Peyer's patch (tissue), 4 donors: Measurements from ENCODE around the gene SCYL1. TPM values are rescaled to one million over a fixed set of nuclear protein-coding genes. Genes with fewer than 3 reads are reported as not detected.
"Not testable (repeated sequence)": the region's sequence is repeated elsewhere in the genome, so short reads cannot be mapped to it uniquely, and the experiment has no call there.

ENCODE experiments used
- DNase-seq, 3 donors: peaks; one replicate each; pipeline ENCODE4 v3.0.0-alpha.2; 2017 to 2019
- H3K27ac ChIP-seq, 4 donors: fragments of 200-600 bp; sonication (generic); one replicate each; pipeline ENCODE4 v1.5.1; 2016 to 2019
- H3K27me3 ChIP-seq, 2 donors: fragments of 200-600 bp; sonication (generic); one replicate each; pipeline ENCODE4 v1.5.1; 2019
- H3K36me3 ChIP-seq, 3 donors: fragments of 200-600 bp; sonication (generic); one replicate each; pipeline ENCODE4 v1.5.1; 2016 to 2019
- H3K4me1 ChIP-seq, 4 donors: fragments of 200-600 bp; sonication (generic); one replicate each; pipeline ENCODE4 v1.5.1; 2016 to 2019
- H3K4me3 ChIP-seq, 4 donors: fragments of 200-600 bp; sonication (generic); 1 replicate in 3 of 4; 2 replicates in 1 of 4; pipeline ENCODE4 v1.5.1; 2016 to 2019; ENCODE audit warnings: mild to moderate bottlenecking in 1 of 4
- H3K9me3 ChIP-seq, 4 donors: fragments of 200-600 bp; sonication (generic); one replicate each; pipeline ENCODE4 v1.5.1; 2016 to 2019; ENCODE audit warnings: mild to moderate bottlenecking in 1 of 4
- POLR2A ChIP-seq, 2 donors: fragments of 450-650 bp; IDR thresholded peaks; one replicate each; pipeline ENCODE4 v1.5.1; 2017; ENCODE audit warnings: antibody characterized with exemption in 2 of 2, mild to moderate bottlenecking in 2 of 2, moderate library complexity in 2 of 2
- total RNA-seq, 4 donors: library from RNA; depleted of rRNA; stranded (reverse); fragments of >200 nt; gene quantifications; one replicate each; pipeline ENCODE4 v1.1.0, GENCODE V29; 2016
- TF ChIP-seq, protein P1 (sequence below), 6 experiments: fragments of 450-650 bp in 4 of 6; fragments of 200-600 bp in 2 of 6; sonication (generic) in 1 of 6; IDR thresholded peaks; one replicate each; pipeline ENCODE4 v1.5.1; 2017 to 2019; ENCODE audit warnings: antibody characterized with exemption in 6 of 6, mild to moderate bottlenecking in 3 of 6, moderate library complexity in 1 of 6

The SCYL1 gene
- total RNA-seq, 4 donors from 2014 or later: 73.4 to 88.1 (median 79.0) TPM

DNA sequence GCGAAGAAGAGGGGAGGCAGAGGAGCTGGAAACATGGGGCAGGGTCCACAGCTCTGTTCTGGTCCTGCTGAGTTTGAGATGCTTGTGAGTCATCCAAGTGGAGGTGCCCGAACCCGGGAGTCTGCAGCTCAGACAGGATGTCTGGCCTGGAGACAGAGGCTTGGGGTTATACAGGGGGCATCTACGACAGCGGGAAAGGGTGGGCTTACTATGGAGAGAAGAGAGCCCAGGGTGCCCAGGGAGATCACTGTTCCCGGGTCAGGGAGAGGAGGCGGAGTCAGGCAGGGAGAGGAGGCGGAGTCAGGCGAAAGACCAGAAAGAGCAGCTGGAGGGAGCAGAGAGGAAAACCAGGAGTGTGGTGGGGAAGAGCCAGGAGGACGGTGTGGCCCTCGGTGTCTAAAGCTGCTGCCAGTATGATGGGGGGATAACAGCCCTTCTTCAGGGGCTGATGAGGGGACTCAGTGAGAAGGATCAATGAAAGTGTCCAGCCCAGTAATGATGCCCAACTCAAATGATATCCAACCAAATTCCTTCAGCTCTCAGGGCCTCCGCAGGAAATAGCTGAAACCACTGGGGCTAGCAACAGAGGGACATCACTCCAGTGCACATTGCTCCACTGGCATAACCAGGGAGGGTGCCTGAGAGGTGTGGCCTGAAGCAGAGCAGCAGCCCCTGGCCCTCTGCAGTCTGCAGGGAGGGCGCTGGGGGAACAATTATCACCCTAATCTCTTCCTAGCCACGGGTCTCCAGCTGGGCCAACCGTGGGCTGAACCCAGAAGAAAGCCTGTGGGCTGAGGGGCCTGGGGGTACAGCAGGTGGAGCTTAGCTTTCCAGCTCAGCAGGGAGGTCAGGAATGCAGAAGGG is 35.9 kb downstream of the SCYL1 start:
- no peaks in the 10 kb centered on the region for H3K27me3 ChIP-seq
- H3K4me1 ChIP-seq: peaks cover 5 to 51% (median 8%) of the 10 kb centered on the region in 4 donors
- no peak for DNase-seq
- H3K9me3 ChIP-seq: no peaks in the 10 kb centered on the region
- TF ChIP-seq POLR2A (IDR thresholded peaks at IDR 0.05): no peak
- TF ChIP-seq, protein P1, sequence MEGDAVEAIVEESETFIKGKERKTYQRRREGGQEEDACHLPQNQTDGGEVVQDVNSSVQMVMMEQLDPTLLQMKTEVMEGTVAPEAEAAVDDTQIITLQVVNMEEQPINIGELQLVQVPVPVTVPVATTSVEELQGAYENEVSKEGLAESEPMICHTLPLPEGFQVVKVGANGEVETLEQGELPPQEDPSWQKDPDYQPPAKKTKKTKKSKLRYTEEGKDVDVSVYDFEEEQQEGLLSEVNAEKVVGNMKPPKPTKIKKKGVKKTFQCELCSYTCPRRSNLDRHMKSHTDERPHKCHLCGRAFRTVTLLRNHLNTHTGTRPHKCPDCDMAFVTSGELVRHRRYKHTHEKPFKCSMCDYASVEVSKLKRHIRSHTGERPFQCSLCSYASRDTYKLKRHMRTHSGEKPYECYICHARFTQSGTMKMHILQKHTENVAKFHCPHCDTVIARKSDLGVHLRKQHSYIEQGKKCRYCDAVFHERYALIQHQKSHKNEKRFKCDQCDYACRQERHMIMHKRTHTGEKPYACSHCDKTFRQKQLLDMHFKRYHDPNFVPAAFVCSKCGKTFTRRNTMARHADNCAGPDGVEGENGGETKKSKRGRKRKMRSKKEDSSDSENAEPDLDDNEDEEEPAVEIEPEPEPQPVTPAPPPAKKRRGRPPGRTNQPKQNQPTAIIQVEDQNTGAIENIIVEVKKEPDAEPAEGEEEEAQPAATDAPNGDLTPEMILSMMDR (IDR thresholded peaks at IDR 0.05): no peak
- peak overlapping the region in 3 of 4 donors; percentile 25 to 89 (median 56) for H3K27ac ChIP-seq
- no peaks in the 10 kb centered on the region for H3K36me3 ChIP-seq
- no peak overlapping the region for H3K4me3 ChIP-seq

DNA sequence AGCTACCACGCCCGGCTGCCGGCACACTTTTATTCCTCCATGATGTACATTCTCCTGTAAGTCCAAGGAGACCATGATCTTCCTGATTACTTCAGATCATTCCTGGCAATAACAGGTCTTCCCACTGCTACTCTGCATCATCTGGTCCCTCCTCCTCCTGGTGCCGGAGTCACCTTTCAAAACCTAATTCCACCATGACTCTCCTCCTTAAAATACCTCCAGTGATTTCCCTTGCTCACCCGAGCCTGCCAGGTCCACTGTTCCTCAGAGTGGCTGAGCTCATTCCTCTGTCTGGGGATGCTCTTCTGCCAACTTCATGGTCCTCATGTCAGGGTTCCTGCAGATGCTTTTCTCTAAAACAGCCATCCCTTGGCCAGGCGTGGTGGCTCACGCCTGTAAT is 37.1 kb downstream of the SCYL1 start:
- TF ChIP-seq POLR2A (IDR thresholded peaks at IDR 0.05): no peak
- TF ChIP-seq, protein P1 (IDR thresholded peaks at IDR 0.05): no peak
- H3K36me3 ChIP-seq: no peaks in the 10 kb centered on the region
- no peak overlapping the region for H3K27ac ChIP-seq
- H3K4me3 ChIP-seq: no peak overlapping the region
- H3K9me3 ChIP-seq: no peaks in the 10 kb centered on the region
- no peak for DNase-seq
- H3K27me3 ChIP-seq: no peaks in the 10 kb centered on the region
- peaks cover 5 to 48% (median 10%) of the 10 kb centered on the region in 4 donors for H3K4me1 ChIP-seq

DNA sequence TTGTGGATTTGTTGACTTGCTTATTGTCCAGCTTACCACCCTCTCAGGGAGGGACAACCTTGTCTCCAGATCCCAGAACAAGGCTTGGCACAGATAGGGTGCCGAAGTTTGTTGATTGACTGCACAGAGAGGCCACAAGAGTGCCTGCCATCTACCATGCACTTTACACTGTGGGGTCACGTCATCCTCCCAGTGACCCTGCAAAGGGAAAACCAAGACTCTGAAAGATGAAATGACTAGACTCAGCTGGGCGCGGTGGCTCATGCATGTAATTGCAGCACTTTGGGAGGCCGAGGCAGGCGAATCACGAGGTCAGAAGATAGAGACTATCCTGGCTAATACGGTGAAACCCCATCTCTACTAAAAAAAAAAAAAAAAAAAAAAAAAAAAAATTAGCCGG is 37.9 kb downstream of the SCYL1 start:
- no peaks in the 10 kb centered on the region for H3K27me3 ChIP-seq
- H3K36me3 ChIP-seq: no peaks in the 10 kb centered on the region
- no peaks in the 10 kb centered on the region for H3K9me3 ChIP-seq
- DNase-seq: no peak
- H3K4me3 ChIP-seq: no peak overlapping the region
- no peak overlapping the region for H3K27ac ChIP-seq
- TF ChIP-seq, protein P1 (IDR thresholded peaks at IDR 0.05): no peak
- TF ChIP-seq POLR2A (IDR thresholded peaks at IDR 0.05): no peak
- peaks cover 5 to 44% (median 10%) of the 10 kb centered on the region in 4 donors for H3K4me1 ChIP-seq

DNA sequence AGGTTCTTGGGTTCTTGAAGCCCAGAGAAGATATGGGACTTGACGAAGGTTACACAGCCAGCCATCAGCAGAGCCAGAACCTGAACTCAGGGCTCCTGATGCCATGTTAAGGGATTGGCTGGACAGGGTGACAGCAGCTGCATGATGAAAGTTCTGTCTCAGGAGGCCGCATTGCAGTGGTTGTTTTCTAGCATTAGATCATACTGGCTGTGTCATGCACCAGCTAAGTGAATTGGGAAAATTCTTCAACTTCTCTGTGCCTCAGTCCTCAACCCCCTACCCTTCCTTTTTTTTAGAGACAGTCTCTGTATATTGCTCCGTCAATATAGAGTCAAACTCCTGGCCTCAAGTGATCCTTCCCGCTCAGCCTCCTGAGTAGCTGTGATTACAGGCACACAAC is 38.7 kb downstream of the SCYL1 start:
- Histone ChIP-seq H3K9me3 (no peaks in the 10 kb centered on the region), H3K4me1 (peaks cover 4 to 47% (median 10%) of the 10 kb centered on the region in 4 donors), H3K36me3 (no peaks in the 10 kb centered on the region), H3K27ac (no peak overlapping the region), H3K27me3 (no peaks in the 10 kb centered on the region), H3K4me3 (no peak overlapping the region)
- TF ChIP-seq POLR2A (IDR thresholded peaks at IDR 0.05): no peak
- TF ChIP-seq, protein P1 (IDR thresholded peaks at IDR 0.05): no peak
- no peak for DNase-seq

DNA sequence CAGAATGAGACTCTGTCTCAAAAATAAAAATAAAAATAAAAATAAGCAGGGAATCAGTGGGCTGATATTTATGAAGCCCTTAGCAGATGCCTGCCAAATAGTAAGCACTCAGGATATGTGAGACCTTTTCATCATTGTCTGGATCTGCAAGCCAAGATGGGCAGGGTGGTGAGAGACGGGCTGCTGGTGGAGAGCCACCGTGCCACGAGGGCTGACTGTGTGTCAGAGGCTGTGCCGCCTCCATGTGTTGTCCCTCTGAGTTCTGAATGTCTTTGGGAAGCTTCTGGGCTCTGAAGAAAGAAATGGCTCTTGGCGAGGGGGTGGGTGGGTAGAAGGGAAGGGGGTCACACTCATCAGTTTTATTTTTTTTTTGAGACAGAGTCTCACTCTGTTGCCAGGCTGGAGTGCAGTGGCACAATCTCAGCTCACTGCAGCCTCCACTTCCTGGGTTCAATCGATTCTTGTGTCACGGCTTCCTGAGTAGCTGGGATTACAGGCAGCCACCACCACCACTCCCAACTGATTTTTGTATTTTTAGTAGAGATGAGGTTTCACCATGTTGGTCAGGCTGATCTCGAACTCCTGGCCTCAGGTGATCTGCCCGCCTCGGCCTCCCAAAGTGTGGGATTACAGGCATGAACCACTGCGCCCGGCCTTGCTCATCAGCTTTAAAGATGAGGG is 40.1 kb downstream of the SCYL1 start:
- H3K9me3 ChIP-seq, H3K36me3 ChIP-seq, H3K27me3 ChIP-seq, DNase-seq, H3K4me3 ChIP-seq: not testable (repeated sequence)
- Histone ChIP-seq H3K4me1 (peaks cover 0 to 40% (median 8%) of the 10 kb centered on the region in 4 donors), H3K27ac (peak overlapping the region in 3 of 4 donors; percentile 44 to 63 (median 62))
